ENCODE results near the gene CDH23.

Gene CDH23

DNA sequence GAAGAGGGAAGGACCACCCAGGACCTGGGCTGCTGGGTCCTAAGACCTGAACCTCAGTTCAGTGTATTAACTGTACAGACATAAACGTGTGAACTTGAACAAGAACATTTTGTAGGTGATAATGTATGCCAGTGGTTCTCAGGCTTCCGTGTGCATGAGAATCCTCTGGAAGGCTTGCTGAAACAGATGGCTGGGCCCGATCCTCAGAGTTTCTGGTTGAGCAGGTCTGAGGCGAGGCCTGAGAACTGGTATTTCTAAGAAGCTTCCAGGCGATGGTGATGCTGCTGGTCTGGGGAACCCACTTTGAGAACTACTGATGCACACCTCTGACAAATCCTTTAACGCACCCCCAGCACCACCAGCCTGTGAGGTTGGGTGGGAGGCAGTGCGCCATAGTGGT lies 70.4 kb downstream of the CDH23 start:
- no peak for DNase-seq (ENCODE audit: low read depth, low spot score)

DNA sequence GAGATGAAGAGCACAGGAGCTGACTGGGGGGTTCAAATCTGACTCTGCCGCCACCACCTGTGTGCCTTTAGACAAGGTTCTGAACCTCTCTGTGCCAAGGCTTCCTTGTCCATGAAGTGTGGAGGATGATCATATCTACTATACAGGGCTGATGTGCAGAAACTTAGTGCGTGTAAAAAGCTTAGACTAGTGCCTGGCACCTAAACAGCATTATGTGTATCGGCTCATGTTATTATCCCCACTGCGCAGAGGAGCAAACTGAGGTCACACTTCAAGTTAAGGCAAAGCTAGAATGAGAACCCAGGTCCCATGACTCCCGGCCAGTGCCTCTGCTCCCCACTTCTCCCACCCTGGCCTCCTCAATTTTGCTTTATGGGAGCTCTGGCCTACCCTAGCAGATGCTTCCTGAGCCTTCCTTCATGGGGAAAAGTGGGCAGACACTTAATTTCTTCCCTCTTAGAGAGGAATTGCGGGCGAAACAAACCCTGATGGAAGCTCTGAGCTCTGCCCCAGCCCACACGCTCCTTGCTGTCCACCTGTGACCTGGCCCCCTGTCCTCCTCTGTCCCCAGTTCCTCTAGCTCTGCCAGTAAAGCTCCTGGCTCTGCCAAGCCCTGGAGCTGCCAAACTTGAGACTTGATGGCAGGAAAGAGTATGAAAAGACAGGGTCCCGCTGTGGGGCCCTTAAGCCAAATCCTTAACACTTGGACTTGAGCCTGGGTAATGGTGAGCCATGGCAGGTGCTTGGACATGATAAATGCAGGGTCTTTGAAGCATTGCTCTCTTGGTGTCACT lies 71.0 kb downstream of the CDH23 start:
- no peak for DNase-seq (ENCODE audit: low read depth, low spot score)

DNA sequence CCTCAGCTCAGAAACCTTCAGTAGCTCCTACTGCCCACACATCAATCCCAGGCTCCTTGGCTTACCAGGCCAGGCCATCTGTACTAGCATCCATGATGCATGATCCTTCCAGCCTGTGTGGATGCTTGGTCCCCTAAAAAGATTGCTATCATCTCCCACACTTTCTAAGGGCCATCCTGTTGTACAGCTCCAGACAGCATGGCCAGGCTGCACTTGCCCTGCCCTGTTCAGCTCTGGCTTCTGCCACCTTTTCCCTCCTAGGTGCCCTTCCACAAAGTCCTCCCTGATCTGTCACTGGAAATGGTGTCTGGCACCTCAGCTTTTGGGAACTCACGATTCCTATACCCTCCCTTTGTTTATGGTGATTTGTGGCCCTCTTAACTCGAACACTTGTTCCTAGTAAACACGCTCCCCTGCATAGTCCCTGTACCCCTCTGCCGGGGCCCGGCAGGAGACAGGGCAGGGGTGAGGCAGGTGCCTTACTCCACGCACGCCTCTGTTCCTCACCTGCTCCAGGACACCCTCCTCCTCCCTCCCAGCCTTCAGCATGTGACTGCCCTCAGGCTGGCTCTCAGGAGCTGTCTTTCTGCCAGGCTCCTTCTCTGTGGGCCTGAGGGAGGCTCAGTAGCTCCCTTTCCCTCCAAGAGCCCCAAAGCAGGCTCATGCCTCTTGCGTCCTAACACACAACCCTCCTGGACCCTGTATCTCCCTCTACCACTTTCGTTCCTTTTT lies 71.8 kb downstream of the CDH23 start:
- no peak for DNase-seq (ENCODE audit: low read depth, low spot score)

DNA sequence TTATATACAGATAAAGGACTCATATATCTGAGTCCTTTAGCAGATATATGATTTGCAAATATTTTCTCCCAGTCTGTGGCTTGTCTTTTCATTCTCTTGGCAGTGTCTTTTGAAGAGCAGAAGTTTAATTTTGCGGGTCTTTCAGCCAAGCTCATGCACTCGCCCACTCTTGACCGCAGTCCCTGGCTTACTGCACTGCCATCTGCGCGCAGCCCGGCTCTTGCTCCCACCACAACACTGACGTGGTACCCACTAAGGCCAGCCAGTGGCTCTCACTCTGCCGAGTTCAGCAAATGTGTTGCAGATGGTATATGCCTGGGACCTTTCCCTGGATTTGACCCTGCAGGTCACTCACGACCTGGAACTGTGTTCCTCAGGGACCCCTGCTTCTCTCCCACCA lies 74.3 kb downstream of the CDH23 start:
- no peak for DNase-seq (ENCODE audit: low read depth, low spot score)

DNA sequence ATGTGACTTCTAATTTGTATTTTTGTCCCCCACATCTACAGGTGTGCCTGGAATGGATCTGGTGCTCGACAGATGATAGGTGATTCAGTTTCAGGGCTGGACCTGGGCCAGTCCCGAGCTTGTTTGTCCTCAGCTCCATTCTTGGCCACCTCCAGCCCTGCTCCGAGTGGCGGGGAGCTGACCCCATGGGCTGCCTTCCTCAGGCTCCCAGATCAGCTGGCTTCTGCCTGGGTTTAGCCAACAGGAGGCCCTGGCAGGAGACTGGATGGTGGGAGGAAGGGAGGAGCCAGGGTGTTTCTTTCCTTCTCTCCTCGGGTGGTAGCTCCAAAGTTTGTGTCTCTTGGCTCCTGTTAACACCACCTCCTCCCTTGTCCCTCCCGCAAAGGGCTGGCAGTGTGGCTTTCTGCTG lies 75.2 kb downstream of the CDH23 start:
- DNase-seq (ENCODE audit: low read depth, low spot score) = no peak

DNA sequence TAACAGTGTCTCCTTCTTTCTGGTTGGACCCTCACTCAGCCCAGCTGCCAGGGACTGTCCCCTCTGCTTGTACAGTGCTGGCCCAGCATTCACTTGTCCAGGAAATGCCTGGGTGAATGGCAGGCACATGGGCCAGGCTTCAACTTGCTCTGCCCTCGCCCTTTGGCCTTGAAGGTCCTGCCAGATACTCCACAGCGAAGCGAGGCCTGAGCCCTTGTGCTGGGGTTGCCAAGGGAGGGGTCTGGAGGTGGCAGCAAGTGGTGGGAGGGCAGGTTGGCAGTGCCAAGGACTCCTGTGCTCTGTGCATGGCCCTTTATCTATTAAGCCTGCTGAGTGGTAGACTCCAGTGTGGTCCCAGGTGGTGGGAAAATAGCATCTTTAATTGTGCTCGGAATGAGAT lies 75.7 kb downstream of the CDH23 start:
- no peak for DNase-seq (ENCODE audit: low read depth, low spot score)

DNA sequence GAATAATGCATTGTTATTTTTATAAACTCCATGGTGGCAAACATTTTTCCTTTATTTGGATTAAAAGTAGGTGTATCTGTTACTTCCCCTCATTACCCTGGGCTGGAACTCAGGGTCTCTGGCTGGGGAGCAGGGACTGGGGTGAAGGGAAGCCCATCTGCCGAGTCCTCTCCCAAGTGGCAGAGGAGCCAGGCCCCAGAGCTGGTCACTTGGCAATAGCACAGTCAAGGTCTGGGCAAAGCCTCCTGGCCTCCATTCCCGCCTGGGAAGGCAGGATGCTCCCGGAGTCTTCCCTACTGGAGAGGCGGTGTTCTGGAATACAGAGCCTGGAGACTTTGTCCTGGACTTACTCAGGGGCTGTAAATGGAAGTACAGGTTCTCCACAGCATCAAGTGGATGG lies 76.2 kb downstream of the CDH23 start:
- DNase-seq (ENCODE audit: low read depth, low spot score) = no peak

DNA sequence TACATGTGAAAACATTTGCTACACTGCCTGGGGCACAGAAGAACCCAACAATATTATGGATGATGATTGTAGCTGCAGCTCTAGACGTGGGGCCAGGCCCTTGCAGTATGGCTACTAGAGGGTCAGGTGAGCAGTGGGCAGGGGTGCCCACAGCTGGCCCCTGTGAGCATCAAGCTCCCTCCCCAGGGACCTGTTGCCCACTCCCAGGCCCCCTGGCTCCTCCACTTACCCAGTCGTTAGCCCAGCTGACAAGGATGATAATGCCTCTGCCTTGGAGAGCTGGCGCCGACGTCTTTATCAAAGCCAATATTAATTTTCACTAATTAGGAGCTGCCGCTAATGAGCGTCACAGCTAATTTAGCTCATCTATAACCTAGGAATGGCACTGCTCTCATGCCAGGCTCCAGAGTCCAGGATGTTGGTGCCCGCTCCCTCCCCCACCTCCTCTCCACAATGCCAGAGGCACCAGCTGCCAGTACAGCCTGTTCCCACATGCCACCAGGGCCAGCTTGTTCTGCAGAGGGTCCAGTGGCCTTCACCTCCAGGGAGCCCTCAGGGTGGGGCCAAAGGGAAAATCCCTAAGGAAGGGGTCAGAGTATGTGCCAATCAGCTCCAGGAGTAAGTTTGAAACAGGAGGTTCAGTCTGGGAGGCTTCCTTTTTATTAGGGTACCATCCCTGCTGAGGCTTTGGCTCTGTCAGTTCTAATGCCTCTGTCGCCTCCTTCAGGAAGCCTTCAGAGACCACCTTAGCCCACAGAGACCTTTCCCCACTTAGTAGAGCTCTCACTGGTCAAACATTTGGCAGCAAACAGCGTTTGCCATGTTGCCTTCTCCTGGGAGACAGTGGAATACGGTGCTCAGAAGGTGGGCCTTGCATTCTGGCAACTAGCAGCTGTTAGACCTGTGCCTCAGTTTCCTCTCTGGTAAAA lies 77.2 kb downstream of the CDH23 start:
- no peak for DNase-seq (ENCODE audit: low read depth, low spot score)

DNA sequence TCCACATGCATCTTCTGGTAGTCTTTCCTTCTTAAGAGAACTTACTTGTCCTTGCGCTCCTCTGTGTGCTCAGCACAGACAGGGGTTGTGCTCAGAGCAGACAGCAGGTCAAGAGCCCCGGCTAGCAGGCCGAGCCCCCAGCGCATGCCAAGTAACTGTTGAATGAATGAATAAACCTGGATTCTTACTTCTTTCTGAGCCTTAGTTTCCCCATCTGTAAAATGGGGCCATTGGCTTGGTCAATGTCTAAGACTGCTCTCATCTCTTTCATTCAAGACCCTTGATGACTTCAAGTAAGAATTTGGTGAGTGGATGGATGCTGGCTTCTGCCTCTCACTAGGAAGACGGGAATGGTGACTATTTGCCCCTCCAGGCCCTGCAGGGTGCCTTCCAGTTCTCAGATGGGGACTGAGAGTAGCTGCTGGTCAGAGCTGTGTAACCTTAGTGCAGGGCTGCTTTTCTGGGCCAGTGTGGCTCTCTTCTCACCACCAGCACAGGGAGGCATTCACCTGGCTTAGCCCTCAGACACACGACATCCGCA lies 78.1 kb downstream of the CDH23 start:
- no peak for DNase-seq (ENCODE audit: low read depth, low spot score)

DNA sequence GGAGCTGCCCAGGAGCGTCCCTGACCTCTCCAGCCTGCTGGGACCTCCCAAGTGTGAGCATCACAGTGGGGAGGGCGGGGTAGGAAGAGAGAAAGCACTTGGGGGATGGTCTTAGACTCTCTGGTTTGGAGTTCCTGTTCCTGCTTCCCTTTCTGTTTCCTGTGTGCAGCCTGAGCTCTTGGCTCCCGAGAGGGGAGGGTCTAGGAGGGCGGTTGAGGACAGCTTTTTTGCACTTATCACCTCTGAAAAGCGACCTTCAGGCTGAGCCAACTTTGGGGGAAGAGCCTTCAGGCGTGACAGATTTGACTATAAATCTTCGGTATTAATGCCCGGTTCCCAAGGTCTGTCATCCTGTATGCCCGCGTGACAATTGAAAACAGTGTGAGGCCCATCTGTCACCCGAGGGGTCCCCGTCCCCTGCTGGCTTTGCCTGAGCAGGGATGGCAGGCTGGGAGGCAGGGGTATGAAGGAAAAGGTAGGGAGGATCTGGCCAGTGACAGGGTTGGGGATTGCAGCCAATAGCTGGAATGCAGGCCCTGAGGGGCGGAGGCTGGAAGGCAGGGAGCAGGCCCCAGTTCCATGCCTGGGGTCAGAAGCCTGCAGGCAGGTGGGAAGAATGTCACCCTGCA lies 78.6 kb downstream of the CDH23 start:
- no peak for DNase-seq (ENCODE audit: low read depth, low spot score)

DNA sequence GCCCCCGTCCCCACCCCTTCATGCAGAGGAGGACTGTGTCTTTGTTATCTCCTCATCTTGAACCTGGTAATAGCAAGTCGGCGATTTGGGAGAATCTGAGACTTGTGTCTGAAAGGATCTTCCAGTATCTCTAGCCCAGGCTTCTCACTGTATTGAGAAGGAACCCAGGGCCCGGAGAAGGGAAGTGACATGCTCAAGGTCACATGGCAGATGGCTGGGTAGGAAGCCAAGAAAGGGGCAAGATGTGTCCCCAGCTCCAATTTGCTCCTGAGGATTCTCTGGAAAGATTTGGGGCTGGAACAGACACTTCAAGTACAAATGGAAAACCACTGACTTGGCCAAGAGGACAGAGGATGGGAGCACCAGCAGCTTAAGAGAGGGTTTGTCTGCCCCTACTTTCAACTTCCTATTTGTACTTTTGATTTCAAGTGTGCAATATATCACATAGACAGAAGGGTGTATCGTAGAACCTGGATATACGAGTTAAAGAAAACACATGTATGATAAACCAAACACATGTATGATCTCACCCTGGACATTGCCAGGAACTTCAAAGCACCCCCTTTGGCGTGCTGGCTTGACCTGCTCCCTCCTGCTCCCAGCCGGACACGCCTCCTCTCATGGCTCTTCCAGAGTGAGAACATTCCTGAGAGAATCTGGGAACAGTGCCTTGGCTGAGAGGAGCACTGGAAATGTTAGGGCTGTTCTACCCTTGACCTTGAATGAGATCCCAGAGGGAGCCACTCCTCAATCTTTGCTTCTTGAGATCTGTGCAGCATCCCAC lies 79.7 kb downstream of the CDH23 start:
- no peak for DNase-seq (ENCODE audit: low read depth, low spot score)

DNA sequence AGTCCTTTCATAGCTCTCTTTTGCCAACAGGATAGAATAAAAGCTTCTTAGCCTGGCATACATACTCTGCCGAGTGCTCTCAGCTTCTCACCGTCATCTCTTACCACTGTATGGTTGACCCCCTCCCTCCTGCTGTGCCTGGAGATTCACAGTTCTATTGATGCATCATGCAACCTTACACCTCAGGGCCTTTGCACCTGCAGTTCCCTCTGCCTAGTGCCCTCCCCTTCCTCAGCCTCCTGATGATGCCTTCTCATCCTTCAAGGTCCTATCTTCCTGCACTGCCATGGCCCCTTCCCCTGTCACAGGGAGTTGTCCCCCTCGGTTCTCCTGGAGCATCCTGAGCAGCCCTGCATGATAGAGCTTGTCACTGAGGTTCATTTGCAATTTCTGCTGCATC lies 81.5 kb downstream of the CDH23 start:
- no peak for DNase-seq (ENCODE audit: low read depth, low spot score)

DNA sequence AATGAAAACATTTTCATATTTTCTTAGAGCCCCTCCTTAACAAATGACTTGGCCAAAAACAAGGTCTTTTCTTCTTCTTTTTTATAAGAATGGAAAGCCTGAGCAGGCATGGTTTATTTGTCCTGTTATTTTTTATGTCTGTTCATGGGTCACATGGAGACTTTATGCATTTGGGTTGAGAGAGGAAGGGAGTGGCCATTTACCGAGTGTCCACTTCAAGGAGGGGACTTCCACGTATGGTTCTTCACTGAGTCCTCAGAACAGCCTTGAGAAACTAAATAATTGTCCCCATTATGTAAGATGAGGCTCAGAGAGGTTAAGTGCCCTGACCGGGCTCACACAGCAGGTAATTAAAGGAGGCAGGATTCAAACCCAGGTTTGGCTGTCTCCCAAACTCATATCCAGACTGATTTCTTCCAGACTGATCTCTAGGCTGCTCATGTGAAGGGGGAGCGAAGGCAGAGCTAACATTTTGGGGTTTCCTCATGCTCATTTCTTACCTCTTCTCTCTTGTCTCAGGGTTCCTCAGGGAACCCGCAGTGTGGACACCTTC lies 82.2 kb downstream of the CDH23 start:
- DNase-seq (ENCODE audit: low read depth, low spot score) = no peak

DNA sequence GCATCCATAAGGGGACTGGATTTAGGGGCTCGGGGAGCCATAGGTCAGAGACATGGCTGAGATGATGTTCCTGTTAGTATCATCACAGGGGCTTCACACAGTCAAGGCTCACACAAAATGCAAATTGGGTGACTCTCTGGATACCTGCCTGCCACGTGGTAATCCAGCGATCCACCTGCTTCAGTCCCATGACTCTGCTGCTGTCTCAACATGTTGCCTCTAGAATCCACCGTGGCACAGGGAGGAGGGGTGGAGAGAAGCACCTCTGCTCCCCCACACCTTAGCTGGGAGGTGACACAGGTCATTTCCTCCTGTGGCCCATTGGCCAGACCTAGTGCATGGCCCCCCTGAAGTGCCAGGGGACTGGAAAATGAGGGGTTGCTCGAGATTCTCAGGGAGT lies 83.1 kb downstream of the CDH23 start:
- DNase-seq (ENCODE audit: low read depth, low spot score) = no peak

DNA sequence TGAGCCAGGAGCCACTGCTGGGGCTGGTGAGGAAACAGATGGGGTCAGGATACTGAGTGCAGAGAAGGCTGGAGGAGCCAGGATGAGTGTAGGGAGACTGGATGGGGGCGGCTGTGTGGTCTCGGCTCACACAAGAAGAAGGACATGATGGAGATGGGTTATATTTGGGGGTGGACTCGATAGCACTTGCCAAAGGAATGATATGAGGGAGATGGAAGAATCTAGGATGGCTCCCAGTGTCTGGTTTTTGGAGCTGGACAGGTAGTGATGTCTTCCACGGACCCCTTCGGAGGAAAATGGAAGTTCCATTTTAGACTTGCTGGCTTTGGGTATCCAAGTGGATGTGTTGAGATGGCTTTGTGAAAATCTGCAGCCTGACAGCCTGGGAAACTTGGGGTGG lies 83.9 kb downstream of the CDH23 start:
- DNase-seq (ENCODE audit: low read depth, low spot score) = no peak

DNA sequence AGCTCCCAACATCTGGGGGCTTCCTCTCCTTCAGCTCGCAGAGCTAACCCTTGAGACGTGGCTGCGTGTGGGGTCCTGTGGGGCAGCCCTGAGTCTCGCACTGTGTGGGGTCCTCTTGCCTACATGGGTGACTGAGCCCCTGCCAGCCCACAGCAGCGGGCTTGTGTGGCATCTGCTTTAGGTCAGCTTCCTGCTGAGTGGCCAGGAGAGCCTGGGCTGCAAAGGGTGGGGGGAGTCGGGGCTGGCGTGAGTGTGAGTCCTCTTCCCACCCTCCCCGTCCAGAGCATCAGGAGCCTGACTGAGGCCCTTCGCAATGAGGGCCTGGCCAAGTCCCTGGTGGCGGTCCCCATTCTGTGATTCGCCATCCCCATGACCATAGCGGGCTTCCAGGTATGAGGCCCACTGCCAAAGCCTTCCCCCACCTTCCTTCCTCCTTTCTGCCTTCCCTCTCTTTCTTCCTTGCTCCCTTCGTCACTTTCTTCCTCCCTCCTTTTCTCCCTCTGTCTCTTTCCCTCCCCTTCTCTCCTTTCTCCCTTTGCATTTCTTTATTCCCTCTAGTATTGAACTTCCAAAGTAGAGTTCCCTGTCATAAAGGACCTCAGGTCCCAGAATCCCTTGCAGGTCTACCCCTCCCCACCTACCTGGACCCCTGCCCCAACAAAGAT lies 85.2 kb downstream of the CDH23 start:
- no peak for DNase-seq (ENCODE audit: low read depth, low spot score)

DNA sequence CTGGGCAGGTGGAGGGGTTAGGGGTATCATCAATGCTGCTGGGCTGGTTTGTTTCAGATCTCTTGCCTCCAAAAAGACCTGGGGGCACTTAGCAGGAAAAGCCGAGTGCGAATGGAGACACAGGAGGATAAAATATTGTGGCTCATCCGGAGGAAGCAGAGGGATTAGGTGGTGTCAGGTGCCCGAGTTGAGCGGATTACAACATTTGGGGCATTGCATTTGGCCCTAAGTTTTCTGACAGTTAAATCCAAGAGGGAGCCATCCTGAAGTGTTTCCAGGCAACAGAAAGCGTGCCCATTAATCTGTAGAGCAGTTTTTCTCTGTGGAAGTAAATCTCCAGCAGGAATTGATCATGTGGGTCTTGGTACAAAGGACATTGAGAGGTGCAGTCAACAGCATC lies 85.9 kb downstream of the CDH23 start:
- DNase-seq (ENCODE audit: low read depth, low spot score) = no peak

DNA sequence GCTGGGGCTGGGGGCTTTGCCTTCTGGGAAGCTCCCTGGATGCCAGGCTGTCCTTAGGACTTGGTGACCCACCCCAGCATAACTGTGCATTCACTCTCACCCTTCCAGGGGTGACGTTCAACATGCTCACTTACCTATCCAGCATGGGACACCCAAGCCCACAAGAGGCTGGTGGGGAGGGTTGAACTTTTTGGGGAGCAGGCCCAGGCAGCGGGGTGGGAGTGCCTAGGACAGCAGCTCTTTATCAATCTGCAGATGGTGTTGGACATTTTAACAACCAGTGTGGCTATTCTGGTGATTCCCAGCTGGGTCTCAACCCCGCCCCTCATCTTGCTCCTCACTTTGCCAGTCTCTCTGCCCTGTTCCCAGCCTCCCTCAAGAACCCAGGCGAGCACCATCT lies 86.4 kb downstream of the CDH23 start:
- no peak for DNase-seq (ENCODE audit: low read depth, low spot score)

DNA sequence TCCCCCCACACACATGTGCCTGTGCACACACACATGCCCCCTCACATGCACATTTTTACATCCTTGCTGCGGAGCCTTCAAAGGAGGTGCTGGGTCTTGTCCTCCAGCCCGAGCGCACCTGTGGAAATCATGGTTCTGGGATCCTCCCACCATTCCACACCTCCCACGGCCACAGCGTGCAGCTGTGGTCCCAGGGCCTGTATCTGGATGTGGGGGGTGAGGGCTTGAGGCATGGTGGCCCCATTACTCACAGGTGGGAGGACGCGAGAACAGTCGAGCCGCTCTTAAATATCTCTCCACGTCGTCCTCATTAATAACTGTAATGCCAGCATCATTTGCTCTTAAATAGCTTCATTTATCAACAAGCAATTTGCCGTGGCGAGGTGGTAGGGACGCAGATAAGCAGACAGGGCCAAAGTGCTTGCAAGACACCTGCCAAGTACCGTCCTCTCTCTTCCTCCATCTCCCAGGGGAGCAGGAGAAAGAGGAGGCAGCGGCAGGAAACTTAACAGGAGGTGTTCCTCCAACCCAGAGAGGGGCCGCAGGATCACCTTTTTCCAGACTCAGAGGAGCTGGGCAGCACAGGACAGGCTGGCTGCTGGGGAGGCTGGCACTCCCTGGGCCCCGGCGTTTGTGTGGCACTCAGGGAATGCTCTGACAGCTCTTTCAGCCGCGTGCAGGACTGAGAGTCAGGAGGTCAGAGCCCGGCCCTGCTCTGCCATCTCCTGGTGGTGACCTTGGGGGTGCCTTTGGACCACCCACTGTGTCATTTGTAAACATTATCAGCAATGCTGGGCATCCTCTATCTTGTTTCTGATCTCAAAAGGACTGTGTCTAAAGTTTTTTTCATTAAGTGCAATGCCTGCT lies 87.4 kb downstream of the CDH23 start:
- DNase-seq (ENCODE audit: low read depth, low spot score) = no peak
